Stimulated activated CD8-positive, alpha-beta memory T cell treated with anti-CD3 and anti-CD28 coated beads, Interleukin-7, amount 100 ng/mL, for 48 hours (primary cell): ENCODE results near the gene FOXP4.

Experiments used
- DNase-seq, 2 donors: peaks; one replicate each; pipeline ENCODE4 v3.0.0-alpha.2; 2020; ENCODE audit warnings: low read depth in 1 of 2; ENCODE audit errors: extremely low read depth in 1 of 2

FOXP4 gene

GRCh38 chr6:41641352-41641925 lies 95.3 kb downstream of the FOXP4 start:
- DNase-seq = no peak

- no peak for DNase-seq
Measured at GRCh38 chr6:41642090-41642959, 96.1 kb downstream of the FOXP4 start.

GRCh38 chr6:41642960-41643898 lies 97.0 kb downstream of the FOXP4 start:
- DNase-seq = no peak

- no peak for DNase-seq
Measured at GRCh38 chr6:41643899-41644269, 97.7 kb downstream of the FOXP4 start.

- no peak for DNase-seq
Measured at GRCh38 chr6:41644297-41644879, 98.2 kb downstream of the FOXP4 start.

- DNase-seq = no peak
Measured at GRCh38 chr6:41645007-41645618, 98.9 kb downstream of the FOXP4 start.

GRCh38 chr6:41646026-41646795 lies 100.0 kb downstream of the FOXP4 start:
- DNase-seq = no peak

- no peak for DNase-seq
Measured at GRCh38 chr6:41647061-41647511, 100.9 kb downstream of the FOXP4 start.

GRCh38 chr6:41648070-41648585 lies 101.9 kb downstream of the FOXP4 start:
- no peak for DNase-seq

- no peak for DNase-seq
Measured at GRCh38 chr6:41648921-41649320, 102.7 kb downstream of the FOXP4 start.

- no peak for DNase-seq
Measured at GRCh38 chr6:41649596-41649995, 103.4 kb downstream of the FOXP4 start.

GRCh38 chr6:41650120-41650519 lies 103.9 kb downstream of the FOXP4 start:
- no peak for DNase-seq

GRCh38 chr6:41651246-41651961 lies 105.2 kb downstream of the FOXP4 start:
- DNase-seq = no peak
